ENCODE data around the gene NR1D1. TPM values are rescaled to one million over a fixed set of nuclear protein-coding genes. Genes with fewer than 3 reads are reported as not detected.
A peak's percentile ranks its signal among the peaks of the same experiment; 100 is the strongest.

Gene NR1D1
- total and polyA plus RNA-seq, 2 donors from 2014 or later = 7.1 to 30.8 TPM

GRCh38 chr17:40084477-40084876, 15.9 kb downstream of the NR1D1 start:
- intact Hi-C loops (cut with DNase I) = no loop called here
- Histone ChIP-seq H3K9me3 (ENCODE audit: control insufficient read depth in 2 of 3, insufficient read depth in 1 of 3, low read length in 3 of 3) (no peaks in the 10 kb centered on the region), H3K4me3 (ENCODE audit: low read length in 3 of 3) (no peak overlapping the region), H3K36me3 (ENCODE audit: control insufficient read depth in 2 of 3, insufficient read depth in 3 of 3, low read length in 3 of 3) (peaks cover 9 to 41% (median 33%) of the 10 kb centered on the region in 3 donors), H3K27ac (ENCODE audit: low read depth in 2 of 2, low read length in 2 of 2) (no peak overlapping the region), H3K27me3 (ENCODE audit: control insufficient read depth, insufficient read depth, low read length) (no peaks in the 10 kb centered on the region), H3K4me1 (ENCODE audit: control insufficient read depth in 2 of 3, insufficient read depth in 2 of 3, low read depth in 1 of 3, low read length in 3 of 3) (peaks cover 0 to 2% (median 1%) of the 10 kb centered on the region in 3 donors), H3K9ac (ENCODE audit: low read length in 3 of 3) (no peak overlapping the region)
- no peak for TF ChIP-seq CTCF (IDR thresholded peaks at IDR 0.05; ENCODE audit: borderline replicate concordance, extremely low read depth, insufficient read depth)
- FAIRE-seq = no peak
- DNase-seq = peak in 1 of 5 donors; percentile 60

- intact Hi-C loops (cut with DNase I) = no loop called here
- no peaks in the 10 kb centered on the region for H3K9me3 ChIP-seq (ENCODE audit: control insufficient read depth in 2 of 3, insufficient read depth in 1 of 3, low read length in 3 of 3)
- no peaks in the 10 kb centered on the region for H3K27me3 ChIP-seq (ENCODE audit: control insufficient read depth, insufficient read depth, low read length)
- FAIRE-seq (no peak), DNase-seq (no peak)
- no peak overlapping the region for H3K4me3 ChIP-seq (ENCODE audit: low read length in 3 of 3)
- H3K4me1 ChIP-seq (ENCODE audit: control insufficient read depth in 2 of 3, insufficient read depth in 2 of 3, low read depth in 1 of 3, low read length in 3 of 3) = peaks cover 3 to 22% (median 19%) of the 10 kb centered on the region in 3 donors
- TF ChIP-seq CTCF (IDR thresholded peaks at IDR 0.05; ENCODE audit: borderline replicate concordance, extremely low read depth, insufficient read depth) = no peak
- H3K9ac ChIP-seq (ENCODE audit: low read length in 3 of 3) = no peak overlapping the region
- H3K36me3 ChIP-seq (ENCODE audit: control insufficient read depth in 2 of 3, insufficient read depth in 3 of 3, low read length in 3 of 3) = peaks cover 0 to 14% (median 13%) of the 10 kb centered on the region in 3 donors
- H3K27ac ChIP-seq (ENCODE audit: low read depth in 2 of 2, low read length in 2 of 2) = no peak overlapping the region
These were observed 20.8 kb downstream of the NR1D1 start for GRCh38 chr17:40079545-40079944.

- Histone ChIP-seq H3K27ac (ENCODE audit: low read depth in 2 of 2, low read length in 2 of 2) (peak overlapping the region in 1 of 2 donors; percentile 12), H3K27me3 (ENCODE audit: control insufficient read depth, insufficient read depth, low read length) (no peaks in the 10 kb centered on the region), H3K4me3 (ENCODE audit: low read length in 3 of 3) (no peak overlapping the region), H3K4me1 (ENCODE audit: control insufficient read depth in 2 of 3, insufficient read depth in 2 of 3, low read depth in 1 of 3, low read length in 3 of 3) (peaks cover 3 to 48% (median 46%) of the 10 kb centered on the region in 3 donors), H3K9ac (ENCODE audit: low read length in 3 of 3) (no peak overlapping the region), H3K36me3 (ENCODE audit: control insufficient read depth in 2 of 3, insufficient read depth in 3 of 3, low read length in 3 of 3) (peaks cover 0 to 4% (median 0%) of the 10 kb centered on the region in 3 donors), H3K9me3 (ENCODE audit: control insufficient read depth in 2 of 3, insufficient read depth in 1 of 3, low read length in 3 of 3) (no peaks in the 10 kb centered on the region)
- no peak for DNase-seq
- FAIRE-seq = no peak
- intact Hi-C loops (cut with DNase I) = no loop called here
- TF ChIP-seq CTCF (IDR thresholded peaks at IDR 0.05; ENCODE audit: borderline replicate concordance, extremely low read depth, insufficient read depth) = no peak
These were observed 23.8 kb downstream of the NR1D1 start for GRCh38 chr17:40076591-40076990.
